Esophagus muscularis mucosa (tissue), 4 donors: ENCODE results near the gene DBP.

Experiments used
- CTCF ChIP-seq, 3 experiments: fragments of 200-600 bp in 2 of 3; fragments of 450-650 bp in 1 of 3; sonication (generic) in 2 of 3; IDR thresholded peaks; one replicate each; pipeline ENCODE4 v1.5.1; 2017 to 2019; ENCODE audit warnings: antibody characterized with exemption in 3 of 3, mild to moderate bottlenecking in 2 of 3, moderate library complexity in 1 of 3
- EP300 ChIP-seq: sonication (generic); formaldehyde crosslinking; IDR thresholded peaks from one replicate; pipeline ENCODE4 v1.6.1; 2017; ENCODE audit warnings: antibody characterized with exemption
- POLR2A ChIP-seq: fragments of 450-650 bp; IDR thresholded peaks from one replicate; pipeline ENCODE4 v1.6.1; 2017; ENCODE audit warnings: antibody characterized with exemption, moderate library complexity, mild to moderate bottlenecking, low read depth
- POLR2AphosphoS5 ChIP-seq, 2 donors: sonication (generic); formaldehyde crosslinking; IDR thresholded peaks; one replicate each; pipeline ENCODE4 v1.6.1; 2017; ENCODE audit warnings: antibody characterized with exemption in 2 of 2

- TF ChIP-seq EP300 (no peak), POLR2AphosphoS5 (IDR thresholded peaks at IDR 0.05) (peak in 1 of 2 donors; percentile 23), CTCF (IDR thresholded peaks at IDR 0.05) (no peak), POLR2A (no peak)
Measured at GRCh38 chr19:48660852-48661710, 23.9 kb upstream of the DBP start.
